T-helper 9 cell (primary cell): ENCODE data around the gene CYP2E1.
"Not testable (repeated sequence)": the region's sequence is repeated elsewhere in the genome, so short reads cannot be mapped to it uniquely, and the experiment has no call there.

Experiments
- DNase-seq: peaks from one replicate; pipeline ENCODE4 v3.0.0-alpha.2; 2020

CYP2E1 gene

DNA sequence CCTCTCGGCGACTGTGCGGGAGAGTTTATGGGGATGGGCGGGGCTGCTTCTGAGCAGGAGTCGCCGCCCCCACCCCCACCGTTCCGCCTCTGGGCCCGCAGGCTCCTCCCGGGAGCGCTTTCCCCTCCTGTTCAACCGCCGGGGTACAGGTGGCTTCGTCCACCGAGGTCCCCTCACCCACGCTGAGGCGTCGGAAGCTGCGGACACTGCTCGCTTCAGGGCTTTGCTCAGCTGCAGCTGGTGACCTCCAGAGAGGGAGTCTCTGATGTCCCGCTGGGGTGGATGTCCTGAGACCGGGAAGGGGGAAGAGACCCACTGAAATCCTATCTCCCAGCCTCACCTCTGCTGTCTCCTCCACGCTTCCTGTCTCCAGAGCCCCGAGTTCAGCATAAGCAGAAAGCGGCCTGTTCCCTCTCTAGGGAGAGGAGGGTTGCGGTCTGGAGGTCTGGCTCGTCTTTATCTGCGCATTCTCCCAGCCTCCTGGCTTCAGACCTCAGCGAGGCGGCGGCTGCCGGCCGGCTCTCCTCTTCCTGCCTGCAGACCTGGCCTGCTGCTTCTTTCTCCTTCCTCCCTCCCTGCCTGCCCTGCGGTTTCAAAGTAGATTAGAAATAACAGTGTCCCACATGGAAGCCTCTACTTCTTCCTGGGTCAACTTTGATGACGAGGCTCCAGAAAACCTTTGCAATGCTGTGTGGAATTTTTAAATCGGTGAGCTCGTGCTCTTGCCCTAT lies 1.8 kb downstream of the CYP2E1 start:
- no peak for DNase-seq

DNA sequence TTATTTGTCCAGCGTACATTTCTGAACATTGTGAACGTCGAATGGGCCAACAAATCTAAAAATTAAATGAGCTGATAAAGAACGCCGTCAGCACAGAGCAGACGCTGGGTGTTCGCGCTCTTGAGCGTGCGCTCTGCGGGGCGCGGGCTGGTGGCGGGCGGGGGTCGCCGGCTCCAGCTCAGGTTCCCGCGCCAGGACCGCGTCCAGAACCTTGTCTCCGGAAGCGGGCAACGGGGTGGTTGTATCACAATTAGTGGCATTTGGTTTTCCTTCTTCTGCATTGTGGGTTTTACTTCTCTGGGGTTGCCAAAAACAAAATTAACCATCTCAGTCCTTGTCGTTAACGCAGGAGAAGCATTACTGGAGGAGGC lies 2.4 kb downstream of the CYP2E1 start:
- DNase-seq: no peak

DNA sequence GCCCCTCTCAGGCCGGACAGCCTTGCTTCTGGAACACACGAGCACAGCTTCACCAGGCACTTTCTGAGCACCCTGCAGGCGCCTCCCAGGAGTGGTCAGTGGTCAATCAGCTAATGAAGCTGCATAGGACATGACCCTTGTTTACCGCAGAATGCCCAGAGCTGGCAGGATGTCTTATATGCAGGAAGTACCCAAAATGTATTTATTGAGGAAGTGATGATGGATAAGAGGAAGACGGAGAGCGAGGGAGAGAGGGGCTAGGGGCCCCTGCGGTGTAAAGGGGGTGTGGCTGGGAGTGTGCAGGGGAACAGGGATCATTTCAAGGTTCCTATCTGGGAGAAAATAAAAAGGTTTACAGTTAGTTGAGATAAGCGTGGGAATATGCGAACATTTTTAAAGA lies 3.3 kb downstream of the CYP2E1 start:
- no peak for DNase-seq

DNA sequence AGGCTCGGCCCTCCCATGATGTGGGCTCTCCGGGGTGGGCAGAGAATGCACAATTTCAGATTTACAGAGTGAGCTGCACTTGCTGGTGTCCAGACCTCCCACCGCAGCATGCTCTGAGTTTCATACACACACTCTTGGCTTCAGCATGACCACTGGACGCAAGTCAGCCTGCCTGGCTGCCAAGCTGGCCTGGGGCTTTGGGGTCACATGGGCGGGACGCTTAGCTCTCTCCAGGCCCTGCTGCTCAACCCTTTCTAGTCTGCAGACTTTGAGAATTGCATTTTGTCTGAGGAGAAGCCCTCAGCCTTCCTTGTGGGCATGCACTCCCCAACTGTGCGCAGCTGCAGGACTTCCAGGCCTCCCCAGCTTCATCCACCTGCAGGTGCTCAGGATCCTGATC lies 5.7 kb downstream of the CYP2E1 start:
- DNase-seq: no peak

DNA sequence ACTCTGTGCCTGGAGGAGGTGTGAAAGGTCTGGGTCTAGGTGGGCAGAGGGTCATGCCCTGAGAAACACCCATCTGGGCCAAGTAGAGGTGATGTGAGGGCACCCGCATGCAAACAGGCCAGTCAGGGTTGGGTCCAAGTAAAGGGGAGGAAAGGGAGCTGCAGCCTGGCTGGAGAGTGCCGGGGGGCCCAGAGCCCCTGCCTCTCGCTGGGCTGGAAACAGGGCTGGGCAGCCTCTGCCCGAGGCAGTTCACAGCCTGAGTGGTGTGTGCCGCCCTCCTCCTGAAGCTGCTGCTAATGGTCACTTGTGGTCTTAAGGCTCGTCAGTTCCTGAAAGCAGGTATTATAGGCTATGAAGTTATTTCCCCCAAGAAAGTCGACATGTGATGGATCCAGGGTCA lies 7.3 kb downstream of the CYP2E1 start:
- no peak for DNase-seq

DNA sequence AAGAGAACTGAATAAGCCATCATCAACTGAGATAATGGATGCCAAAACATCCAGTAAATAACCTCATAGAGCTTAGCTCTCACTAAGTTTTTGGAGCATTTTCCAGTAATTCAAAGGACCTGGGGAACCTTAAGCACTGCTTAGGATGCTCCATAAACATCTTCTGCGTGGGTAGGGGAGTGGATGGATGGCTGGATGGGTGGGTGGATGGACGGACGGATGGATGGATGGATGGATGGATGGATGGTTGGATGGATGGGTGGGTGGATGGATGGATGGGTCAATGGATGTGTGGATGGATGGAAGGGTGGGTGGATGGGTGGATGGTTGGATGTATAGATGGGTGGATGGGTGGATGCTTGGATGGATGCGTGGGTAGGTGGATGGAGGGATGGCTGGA lies 9.0 kb downstream of the CYP2E1 start:
- no peak for DNase-seq

DNA sequence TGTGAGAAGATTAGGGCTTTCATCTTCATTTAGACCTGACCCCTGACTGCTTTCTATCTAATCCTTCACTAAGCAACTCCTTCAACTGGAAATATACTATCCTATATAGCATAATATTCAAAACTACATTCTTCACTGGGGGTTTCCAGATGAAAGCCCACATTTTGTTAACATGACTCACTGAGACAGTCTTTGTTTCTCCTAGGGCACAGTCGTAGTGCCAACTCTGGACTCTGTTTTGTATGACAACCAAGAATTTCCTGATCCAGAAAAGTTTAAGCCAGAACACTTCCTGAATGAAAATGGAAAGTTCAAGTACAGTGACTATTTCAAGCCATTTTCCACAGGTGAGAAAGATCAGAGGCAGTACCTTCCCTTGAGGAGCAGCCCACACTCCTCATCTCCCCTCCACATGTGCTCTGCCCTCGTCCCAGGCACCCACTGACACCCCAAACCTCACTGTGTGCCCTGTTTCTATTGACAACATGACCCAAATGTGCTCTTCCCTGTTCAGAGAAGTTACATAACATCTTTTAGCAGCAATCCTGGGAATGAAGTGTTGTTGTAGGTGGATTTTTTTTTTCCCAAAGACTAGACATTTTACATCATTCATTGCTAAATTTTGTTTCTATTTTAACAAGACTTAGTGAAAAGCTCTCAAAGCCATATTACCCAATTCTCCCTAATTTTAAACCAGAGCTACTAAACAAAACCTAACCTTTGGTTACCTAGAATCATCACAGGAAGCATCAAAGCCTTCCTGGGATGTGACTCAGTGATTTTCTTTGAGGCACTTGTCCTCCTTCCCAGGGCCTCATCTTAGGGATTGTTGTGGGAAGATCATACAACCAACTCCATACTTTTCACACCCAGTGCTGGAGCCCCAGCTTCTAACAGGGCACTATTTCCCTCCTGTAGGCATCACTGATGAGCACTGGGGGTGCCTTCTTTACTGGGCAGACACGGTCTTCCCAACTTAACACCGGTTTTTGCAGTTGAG lies 10.7 kb downstream of the CYP2E1 start:
- DNase-seq: no peak

DNA sequence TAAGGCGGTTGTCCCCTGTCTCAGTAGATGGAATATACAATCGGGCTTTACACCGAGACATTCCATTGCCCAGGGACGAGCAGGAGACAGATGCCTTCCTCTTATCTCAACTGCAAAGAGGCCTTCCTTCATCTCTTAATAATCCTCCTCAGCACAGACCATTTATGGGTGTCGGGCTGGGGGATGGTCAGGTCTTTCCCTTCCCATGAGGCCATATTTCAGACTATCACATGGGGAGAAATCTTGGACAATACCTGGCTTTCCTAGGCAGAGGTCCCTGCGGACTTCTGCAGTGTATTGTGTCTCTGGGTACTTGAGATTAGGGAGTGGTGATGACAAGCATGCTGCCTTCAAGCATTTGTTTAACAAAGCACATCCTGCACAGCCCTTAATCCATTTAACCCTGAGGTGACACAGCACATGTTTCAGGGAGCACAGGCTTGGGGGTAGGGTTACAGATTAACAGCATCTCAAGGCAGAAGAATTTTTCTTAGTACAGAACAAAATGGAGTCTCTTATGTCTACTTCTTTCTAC lies 14.3 kb downstream of the CYP2E1 start:
- DNase-seq: not testable (repeated sequence)

DNA sequence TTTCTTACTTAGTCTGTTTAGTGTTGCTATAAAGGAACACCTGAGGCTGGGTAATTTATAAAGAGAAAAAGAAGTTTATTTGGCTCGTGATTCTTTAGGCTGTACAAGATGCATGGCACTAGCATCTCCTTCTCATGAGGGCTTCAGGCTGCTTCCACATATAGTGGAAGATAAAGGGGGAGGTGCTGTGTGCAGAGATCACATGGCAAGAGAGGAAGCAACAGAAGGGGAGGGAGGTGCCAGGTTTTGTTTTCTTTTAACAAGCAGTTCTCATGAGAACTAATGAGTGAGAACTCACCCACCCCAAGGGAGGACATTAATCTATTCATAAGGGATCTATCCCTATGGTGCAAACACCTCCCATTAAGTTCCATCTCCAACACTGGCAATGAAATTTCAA lies 17.3 kb downstream of the CYP2E1 start:
- no peak for DNase-seq

DNA sequence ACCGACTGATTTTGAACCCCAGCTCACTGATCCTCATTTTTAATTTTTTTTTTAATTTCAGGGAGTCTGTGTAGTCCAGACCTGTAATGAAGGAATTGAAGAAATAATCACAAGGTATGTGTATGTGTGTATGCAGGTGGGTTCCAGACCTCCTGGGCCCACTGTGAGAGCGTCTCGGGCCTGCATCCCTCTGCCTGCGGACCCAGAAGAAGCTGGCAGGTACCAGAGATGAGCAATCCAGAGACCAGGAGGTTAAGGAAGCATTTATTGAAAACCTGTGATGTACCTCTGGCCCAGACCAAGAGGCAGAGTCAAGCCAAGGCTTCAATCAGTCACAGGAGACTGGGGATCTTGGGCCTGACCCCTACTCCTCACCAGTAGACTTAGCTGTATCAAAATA lies 27.4 kb downstream of the CYP2E1 start:
- no peak for DNase-seq

DNA sequence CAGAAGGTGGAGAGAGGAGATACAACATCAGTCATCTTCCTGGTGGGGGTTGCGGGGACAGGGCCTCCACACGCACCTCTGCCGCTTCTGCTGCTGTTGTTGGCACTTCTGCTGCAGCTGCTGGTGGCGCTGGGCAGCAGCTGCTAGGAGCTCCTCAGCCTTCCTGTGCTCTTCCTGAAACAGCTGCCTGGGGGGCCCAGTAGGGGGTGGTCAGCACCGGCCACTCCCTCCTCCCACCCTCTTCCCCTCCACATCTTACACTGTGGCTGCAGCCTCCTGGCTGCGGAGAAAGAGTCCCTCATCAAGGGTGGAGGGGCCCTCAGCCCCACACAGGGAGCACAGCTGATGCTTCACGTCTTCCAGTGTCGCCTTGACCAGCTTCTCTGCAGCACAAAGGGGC lies 28.4 kb downstream of the CYP2E1 start:
- no peak for DNase-seq

DNA sequence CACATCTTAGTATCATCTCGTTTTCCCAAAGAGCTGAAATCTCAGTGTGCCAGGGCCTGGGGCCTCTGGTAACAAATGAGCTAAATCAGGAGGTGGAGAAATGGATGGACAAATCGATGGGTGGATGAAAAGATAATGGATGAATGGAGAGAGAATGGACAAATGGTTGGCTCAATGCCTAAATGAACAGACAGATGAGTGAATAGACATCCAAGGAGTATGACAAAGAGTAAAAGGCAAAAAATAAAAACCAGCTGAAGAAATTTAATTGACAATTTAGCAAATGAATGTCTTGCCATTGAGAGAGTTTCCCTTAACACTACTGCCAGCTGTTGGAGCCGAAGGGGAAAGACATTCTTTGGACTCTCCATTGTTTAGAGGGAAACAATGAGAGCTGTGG lies 30.2 kb downstream of the CYP2E1 start:
- no peak for DNase-seq

DNA sequence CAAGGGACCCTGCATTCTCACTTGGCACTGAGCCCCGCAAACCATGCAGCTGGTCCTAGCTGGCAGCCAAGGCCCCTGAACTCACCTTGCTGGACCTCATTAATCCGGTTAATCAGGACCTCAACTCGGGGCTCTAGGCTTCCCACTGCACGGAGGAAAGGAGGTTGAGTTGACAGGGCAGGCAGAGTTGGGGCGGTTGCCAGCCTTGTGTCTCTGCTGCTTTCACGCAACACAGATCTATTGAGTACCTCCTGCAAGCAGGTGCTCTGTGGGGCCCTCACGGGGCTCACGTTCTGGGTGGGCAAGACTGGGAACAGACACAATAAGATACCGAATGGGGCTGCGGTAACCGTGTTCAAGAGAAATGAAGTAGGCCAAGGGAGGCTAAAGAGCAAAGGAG lies 32.1 kb downstream of the CYP2E1 start:
- no peak for DNase-seq

DNA sequence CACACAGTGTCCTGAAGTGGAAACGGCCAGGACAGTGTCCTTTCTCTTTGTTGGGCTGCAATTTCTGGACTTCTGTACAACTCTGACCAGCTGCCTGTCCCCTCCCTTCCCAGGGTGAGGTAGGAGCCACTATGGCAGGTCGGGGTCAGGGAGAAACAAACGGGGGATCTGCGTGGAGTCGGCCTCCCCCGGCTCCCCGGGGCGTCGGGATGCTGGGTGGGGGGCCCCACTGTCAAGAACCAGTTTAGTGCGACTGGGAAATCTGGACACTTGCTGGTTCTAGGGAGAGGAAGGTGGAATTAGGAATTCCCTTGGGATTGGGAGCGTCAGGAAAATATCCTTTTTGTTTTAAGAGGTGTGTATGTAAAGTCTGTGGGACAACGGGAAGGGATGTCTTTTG lies 37.7 kb downstream of the CYP2E1 start:
- DNase-seq: no peak

DNA sequence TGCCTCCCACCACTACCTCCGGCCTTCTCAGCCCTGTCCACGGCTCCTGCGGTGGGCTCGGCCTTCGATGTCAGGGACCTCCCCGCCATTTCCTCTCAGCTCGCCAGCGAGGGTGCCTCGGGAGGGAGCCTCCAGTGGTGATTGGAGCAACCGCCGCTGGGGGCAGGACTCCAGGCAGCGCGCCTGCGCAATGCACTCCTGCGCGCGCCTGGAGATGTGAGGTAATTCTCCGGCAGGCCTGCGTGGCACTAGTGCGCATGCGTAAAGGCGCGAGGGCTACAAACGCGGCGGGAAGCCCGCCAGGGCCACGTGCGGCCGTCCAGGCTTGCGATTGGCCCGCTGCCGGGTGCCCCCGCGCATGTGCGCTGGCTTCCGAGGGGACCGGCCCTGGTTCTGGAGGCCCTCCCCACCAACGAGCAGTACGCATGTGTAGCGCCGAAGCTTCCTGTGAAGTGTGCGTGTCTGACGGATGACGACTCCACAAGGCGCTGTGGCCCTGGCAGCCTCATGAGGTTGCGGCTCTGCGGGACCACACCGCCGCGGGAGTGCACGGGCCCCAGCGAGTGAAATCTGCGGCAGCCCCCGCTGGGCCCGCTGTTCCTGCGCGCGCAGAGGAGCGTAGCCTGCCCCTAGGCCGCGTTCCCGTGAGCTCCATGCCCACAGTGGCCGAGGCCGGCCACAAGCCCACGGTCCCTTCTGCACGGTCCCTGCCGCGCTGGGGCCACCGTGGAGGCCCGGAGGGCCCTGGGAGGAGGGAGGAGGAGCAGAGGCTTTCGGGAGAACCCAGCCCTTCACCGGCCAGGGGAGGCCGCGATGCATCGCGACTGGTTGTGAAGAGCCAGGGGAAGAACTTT lies 38.5 kb downstream of the CYP2E1 start, which contains the start of gene SYCE1:
Gene SYCE1 (minus strand): TSS at position 143 of the 854 bp plus-strand sequence. CDS start 54 bp downstream, at position 89.
- no peak for DNase-seq

DNA sequence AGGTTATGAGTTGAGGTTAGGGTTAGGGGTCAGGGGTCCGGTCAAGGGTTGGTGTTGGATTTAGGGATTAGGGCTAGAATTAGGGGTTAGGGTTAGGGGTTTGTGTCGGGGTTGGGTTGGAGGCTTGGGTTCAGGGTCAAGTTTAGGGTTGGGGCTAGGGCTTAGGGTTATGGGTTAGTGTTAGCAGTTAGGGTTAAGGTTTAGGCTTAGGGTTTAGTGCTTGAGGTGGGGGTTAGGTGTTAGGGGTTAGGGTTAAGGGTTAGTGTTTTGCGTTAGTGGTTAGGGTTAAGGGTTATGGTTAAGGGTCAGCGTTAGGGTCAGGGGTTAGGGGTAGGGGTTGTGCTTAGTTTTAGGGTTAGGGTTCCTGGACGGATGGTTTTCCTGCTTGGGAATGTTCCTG lies 40.0 kb downstream of the CYP2E1 start:
- no peak for DNase-seq

DNA sequence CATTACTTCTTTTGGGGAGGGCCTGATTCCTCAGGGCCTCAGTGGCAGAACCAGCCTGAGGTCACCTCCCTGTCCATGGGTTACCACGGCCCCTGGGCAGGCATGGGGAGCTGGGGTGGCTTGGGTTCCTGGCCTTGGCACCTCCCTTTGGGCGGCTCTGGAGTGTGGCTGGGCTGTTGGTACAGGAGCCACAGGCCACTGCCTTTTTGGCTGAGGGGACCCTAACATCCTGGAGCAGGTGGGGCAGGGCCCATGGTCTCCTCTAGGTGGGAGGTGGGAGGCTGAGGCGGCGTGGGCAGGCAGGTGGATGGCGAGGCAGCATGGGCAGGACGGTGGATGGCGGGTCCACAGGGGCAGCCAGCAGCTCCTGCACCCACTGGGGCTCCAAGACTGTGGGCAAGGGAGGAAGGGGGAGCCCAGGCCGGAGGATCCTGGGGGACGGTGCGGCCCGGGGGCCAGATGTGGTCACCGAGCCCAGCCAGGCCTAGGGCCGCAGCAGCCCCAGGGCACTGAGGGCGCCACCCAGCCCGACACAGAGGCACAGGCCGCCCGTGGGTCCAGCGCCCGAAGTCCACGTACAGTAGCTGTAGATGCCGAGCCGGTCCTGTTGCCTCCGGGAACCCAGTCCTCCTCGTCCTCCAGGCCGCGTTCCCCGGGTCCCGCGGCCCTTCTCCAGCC lies 40.6 kb downstream of the CYP2E1 start:
- DNase-seq: no peak

DNA sequence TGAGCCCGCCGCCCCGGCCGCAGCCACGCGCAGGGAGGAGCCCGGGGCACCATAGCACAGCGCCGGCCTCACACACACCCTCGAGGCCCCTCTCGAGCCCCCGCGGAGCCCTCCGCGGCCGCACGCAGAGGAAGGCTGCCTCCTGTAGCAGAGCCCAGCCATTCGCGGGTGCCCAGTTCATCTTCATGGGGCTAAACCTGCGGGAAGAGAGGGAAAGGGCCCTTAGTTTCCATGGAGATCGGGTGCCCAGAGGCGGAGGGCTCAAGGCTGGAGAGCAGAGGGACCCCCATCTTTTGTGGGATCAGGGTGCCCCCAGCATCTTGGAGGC lies 41.1 kb downstream of the CYP2E1 start:
- no peak for DNase-seq

DNA sequence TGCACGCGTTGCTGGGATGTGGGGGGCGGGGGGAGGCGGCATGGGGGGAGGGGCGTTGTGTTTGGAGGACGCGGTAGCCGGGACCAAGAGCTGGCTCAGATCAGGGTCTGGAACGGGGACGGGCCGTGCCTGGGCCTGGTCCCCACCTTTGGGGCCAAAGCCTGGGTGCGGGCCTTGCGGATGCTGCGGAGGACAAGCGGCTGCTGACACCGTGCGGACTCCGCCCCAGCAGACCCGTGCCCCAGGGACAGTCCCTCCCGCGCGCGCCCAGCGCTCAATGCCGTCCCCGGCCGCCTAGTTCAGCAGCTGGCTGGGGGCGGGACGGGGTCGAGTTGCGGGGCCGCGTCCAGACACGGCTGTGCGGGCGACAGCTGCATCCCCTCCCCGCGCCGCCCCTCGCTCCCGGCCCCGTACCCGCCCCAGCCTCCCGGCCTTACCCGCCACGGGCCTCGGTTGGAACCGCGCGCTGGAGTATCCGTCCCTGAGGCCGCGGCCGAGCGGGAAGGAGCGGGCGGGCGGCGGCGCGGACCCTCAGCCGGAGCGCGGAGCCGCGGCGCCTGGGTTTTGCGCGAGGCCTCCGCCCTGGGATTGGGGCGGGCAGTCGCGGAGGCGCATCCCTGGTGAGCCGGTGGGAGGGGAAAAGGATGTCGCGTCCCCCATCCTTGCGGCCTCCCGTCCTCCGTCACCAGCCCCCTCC lies 41.8 kb downstream of the CYP2E1 start:
- DNase-seq: not testable (repeated sequence)

DNA sequence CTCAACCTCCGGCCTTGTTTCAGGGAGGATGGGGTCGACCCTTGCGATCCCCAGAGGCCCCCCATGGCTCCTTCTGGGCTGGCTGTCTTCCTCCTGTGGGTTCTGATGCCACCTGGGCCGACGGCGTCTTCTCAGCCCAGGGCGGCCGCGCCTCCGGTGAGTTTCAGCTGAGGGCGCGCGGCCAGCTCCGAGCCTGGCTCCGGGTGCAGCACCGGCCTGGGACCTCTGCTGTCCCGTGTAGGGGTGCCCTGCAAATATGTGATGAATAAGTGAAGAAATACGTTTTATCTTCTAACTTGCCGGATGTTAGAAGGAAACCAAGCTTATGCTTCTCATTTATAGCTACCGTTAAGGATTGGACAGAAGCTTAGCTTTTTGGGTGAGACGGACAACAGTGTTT lies 42.6 kb downstream of the CYP2E1 start:
- not testable (repeated sequence) for DNase-seq

DNA sequence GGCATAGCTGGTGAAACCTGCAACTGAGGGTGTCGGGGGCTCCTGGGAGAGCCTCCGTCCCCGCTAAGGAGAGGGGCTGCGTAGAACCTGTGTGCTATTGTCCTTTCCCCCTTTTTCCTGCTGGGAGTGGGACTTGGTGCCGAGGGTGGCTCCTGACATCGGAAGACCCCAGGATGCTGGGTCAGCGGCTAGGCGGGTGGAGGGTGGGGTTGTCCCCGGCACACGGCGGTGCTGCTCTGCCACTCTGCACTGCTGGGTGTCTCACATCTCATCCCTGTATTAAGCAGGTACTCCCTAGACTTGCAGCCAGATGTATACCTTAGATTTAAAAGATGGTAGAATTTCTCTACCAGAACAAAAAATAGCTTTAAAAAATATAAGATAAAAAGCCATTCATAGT lies 44.9 kb downstream of the CYP2E1 start:
- not testable (repeated sequence) for DNase-seq

DNA sequence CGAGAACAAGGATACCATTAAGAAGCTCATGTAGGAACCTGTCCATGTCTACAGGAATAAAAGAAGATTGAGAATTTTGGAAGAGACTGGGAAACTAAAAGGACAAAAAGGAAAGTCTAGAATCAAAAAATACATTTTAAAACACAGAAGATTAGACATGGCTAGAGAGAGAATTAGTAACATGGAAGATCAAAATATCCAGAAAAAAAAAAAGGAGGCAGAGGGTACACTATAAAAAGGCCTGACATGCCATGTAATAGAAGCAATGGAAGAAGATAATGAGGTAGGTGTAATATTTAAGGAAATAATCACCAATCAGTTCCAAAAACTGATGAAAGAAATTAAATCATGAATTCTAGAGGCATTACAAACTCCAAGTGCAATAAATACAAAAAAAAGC lies 46.3 kb downstream of the CYP2E1 start:
- not testable (repeated sequence) for DNase-seq
